Upper lobe of left lung (tissue), 4 donors: ENCODE data around the gene CCHCR1.

Experiments
- CTCF ChIP-seq, 6 experiments: fragments of 450-650 bp in 4 of 6; fragments of 200-600 bp in 2 of 6; sonication (generic) in 2 of 6; IDR thresholded peaks; one replicate each; pipeline ENCODE4 v1.5.1; 2016 to 2019; ENCODE audit warnings: antibody characterized with exemption in 6 of 6
- EP300 ChIP-seq, 4 donors: sonication (generic); formaldehyde crosslinking; IDR thresholded peaks; one replicate each; pipeline ENCODE4 v1.5.1; 2017; ENCODE audit warnings: antibody characterized with exemption in 4 of 4, control low read depth in 2 of 4
- POLR2A ChIP-seq, 4 donors: fragments of 450-650 bp; IDR thresholded peaks; one replicate each; pipeline ENCODE4 v1.5.1; 2016 to 2017; ENCODE audit warnings: antibody characterized with exemption in 4 of 4, mild to moderate bottlenecking in 2 of 4
- POLR2AphosphoS5 ChIP-seq, 2 donors: sonication (generic); formaldehyde crosslinking; IDR thresholded peaks; one replicate each; pipeline ENCODE4 v1.5.1; 2017; ENCODE audit warnings: antibody characterized with exemption in 2 of 2

- no peak for TF ChIP-seq CTCF (IDR thresholded peaks at IDR 0.05)
- TF ChIP-seq EP300 (IDR thresholded peaks at IDR 0.05): no peak
- TF ChIP-seq POLR2AphosphoS5 (IDR thresholded peaks at IDR 0.05): no peak
- TF ChIP-seq POLR2A (IDR thresholded peaks at IDR 0.05): no peak
Observed at GRCh38 chr6:31096656-31097055, 60.9 kb downstream of the CCHCR1 start.
